Measurements from ENCODE around the gene THADA. TPM values are rescaled to one million over a fixed set of nuclear protein-coding genes. Genes with fewer than 3 reads are reported as not detected.
"Not testable (repeated sequence)": the region's sequence is repeated elsewhere in the genome, so short reads cannot be mapped to it uniquely, and the experiment has no call there.

The THADA gene
- 38.0 TPM for total RNA-seq
- long read RNA-seq, partial matches to known transcripts: 9 of 31 reads
- long read RNA-seq, other reads (novel, unspliced or antisense): 22 of 31 reads

GRCh38 chr2:43595603-43596412, at the start of gene THADA:
TSS of gene THADA (minus strand) at chr2:43596038. CDS start at chr2:43592392, 3,646 bp downstream.
- DNase-seq (ENCODE audit: low spot score): peak; percentile 99

GRCh38 chr2:43643680-43644079, 47.8 kb upstream of the THADA start:
- no peak for DNase-seq (ENCODE audit: low spot score)

GRCh38 chr2:43642363-43642762, 46.5 kb upstream of the THADA start:
- no peak for DNase-seq (ENCODE audit: low spot score)

- peak; percentile 96 for DNase-seq (ENCODE audit: low spot score)
Measured at GRCh38 chr2:43637030-43637803, 41.4 kb upstream of the THADA start, which contains the start of gene PLEKHH2. TSS of gene PLEKHH2 (plus strand) at chr2:43637260. CDS start at chr2:43644674, 7,414 bp downstream.

- DNase-seq (ENCODE audit: low spot score): no peak
Measured at GRCh38 chr2:43636621-43637020, 40.8 kb upstream of the THADA start.

GRCh38 chr2:43636153-43636552, 40.3 kb upstream of the THADA start:
- DNase-seq (ENCODE audit: low spot score): not testable (repeated sequence)

GRCh38 chr2:43634604-43635306, 38.9 kb upstream of the THADA start:
- DNase-seq (ENCODE audit: low spot score): no peak

- DNase-seq (ENCODE audit: low spot score): no peak
Measured at GRCh38 chr2:43631618-43632317, 35.9 kb upstream of the THADA start.

- DNase-seq (ENCODE audit: low spot score): no peak
Measured at GRCh38 chr2:43622931-43623451, 27.2 kb upstream of the THADA start.

GRCh38 chr2:43619511-43619910, 23.7 kb upstream of the THADA start:
- DNase-seq (ENCODE audit: low spot score): no peak

GRCh38 chr2:43616967-43617680, 21.3 kb upstream of the THADA start:
- no peak for DNase-seq (ENCODE audit: low spot score)

GRCh38 chr2:43612944-43613343, 17.1 kb upstream of the THADA start:
- DNase-seq (ENCODE audit: low spot score): no peak

GRCh38 chr2:43611987-43612894, 16.4 kb upstream of the THADA start:
- no peak for DNase-seq (ENCODE audit: low spot score)

GRCh38 chr2:43610361-43610760, 14.5 kb upstream of the THADA start:
- no peak for DNase-seq (ENCODE audit: low spot score)

- no peak for DNase-seq (ENCODE audit: low spot score)
Measured at GRCh38 chr2:43609290-43609918, 13.6 kb upstream of the THADA start.

- DNase-seq (ENCODE audit: low spot score): no peak
Measured at GRCh38 chr2:43605851-43606250, 10.0 kb upstream of the THADA start.

- DNase-seq (ENCODE audit: low spot score): no peak
Measured at GRCh38 chr2:43605079-43605655, 9.3 kb upstream of the THADA start.

GRCh38 chr2:43604674-43605073, 8.8 kb upstream of the THADA start:
- no peak for DNase-seq (ENCODE audit: low spot score)
